Gastroesophageal sphincter (tissue), 3 donors: ENCODE measurements around the gene RARRES2.

Experiments used
- CTCF ChIP-seq, 4 experiments: fragments of 200-600 bp in 2 of 4; fragments of 450-650 bp in 2 of 4; sonication (generic) in 1 of 4; IDR thresholded peaks; one replicate each; pipeline ENCODE4 v1.5.1; 2017 to 2019; ENCODE audit warnings: antibody characterized with exemption in 4 of 4, mild to moderate bottlenecking in 2 of 4, moderate library complexity in 2 of 4
- POLR2A ChIP-seq, 2 donors: fragments of 450-650 bp; IDR thresholded peaks; one replicate each; pipeline ENCODE4 v1.6.1; 2017; ENCODE audit warnings: antibody characterized with exemption in 2 of 2, mild to moderate bottlenecking in 2 of 2, moderate library complexity in 1 of 2

- TF ChIP-seq POLR2A (IDR thresholded peaks at IDR 0.05) (no peak), CTCF (IDR thresholded peaks at IDR 0.05) (no peak)
These were observed 20.6 kb upstream of the RARRES2 start for GRCh38 chr7:150361807-150362621.
